ENCODE results near the gene MATK. TPM values are rescaled to one million over a fixed set of nuclear protein-coding genes. Genes with fewer than 3 reads are reported as not detected.

MATK gene
- total and polyA plus RNA-seq, 2 donors (not counting 1 experiment from before 2014, with no cell fraction given), result 1.3 to 8.2 TPM

GRCh38 chr19:3761382-3762129, 24.6 kb downstream of the MATK start, which contains the start of gene APBA3:
APBA3 (minus strand) TSS chr19:3761692; CDS start chr19:3760264, 1,428 bp downstream.
- 3% methylated on average over 43 of the region's 45 CpGs for WGBS (ENCODE audit: insufficient coverage)
- peak; percentile 52 for ATAC-seq (ENCODE audit: low read depth)

More at GRCh38 chr19:3761382-3762129, 24.6 kb downstream of the MATK start, which contains the start of gene APBA3:
- H3K9me3 ChIP-seq (ENCODE audit: control extremely low read depth in 1 of 3, control insufficient read depth in 2 of 3, insufficient read depth in 1 of 3, low read length in 2 of 3), result peaks cover 0 to 3% (median 0%) of the 10 kb centered on the region in 3 donors
- CTCF ChIA-PET, result interaction anchor here (0.7 to 2.9 kb wide), 16 partner anchors 13 to 963 kb away, joined by 3 to 15 read pairs (median 3); partner anchors contain the start of gene PIP5K1C
- peak within 1 kb of the TSS; percentile 95 for H3K4me2 ChIP-seq (replicated peaks; ENCODE audit: low read depth, low read length, poor library complexity, severe bottlenecking)
- peak; percentile 75 for TF ChIP-seq CTCF (IDR thresholded peaks at IDR 0.05)
- no peak for TF ChIP-seq EZH2 (IDR thresholded peaks at IDR 0.05; ENCODE audit: borderline replicate concordance, insufficient read depth, low read depth, low read length, poor library complexity, severe bottlenecking)
- peaks cover 0 to 23% of the 10 kb centered on the region in 2 experiments for H3K36me3 ChIP-seq (replicated peaks in 1 of 2; ENCODE audit: control extremely low read depth in 1 of 2, control insufficient read depth in 1 of 2, extremely low read depth in 1 of 2, insufficient read depth in 2 of 2, low read length in 1 of 2)
- intact Hi-C loops (cut with micrococcal nuclease), result loop anchor here (1.0 to 10.0 kb wide), 10 partner anchors 40 to 1923 kb away; partner anchors contain the start of genes CHAF1A, DPP9, EEF2 and FZR1
- peak within 1 kb of the TSS; percentile 86 to 99 (median 97) for H3K4me3 ChIP-seq (ENCODE audit: control extremely low read depth in 1 of 5, extremely low read depth in 1 of 5, insufficient read depth in 1 of 5, low read depth in 2 of 5, low read length in 4 of 5)
- Mint-ChIP-seq H3K27ac (peak within 1 kb of the TSS; percentile 100), H3K4me1 (peaks cover 39% of the 10 kb centered on the region), H3K4me3 (peak within 1 kb of the TSS; percentile 99), H3K9me3 (ENCODE audit: insufficient read depth) (no peaks in the 10 kb centered on the region), H3K27me3 (no peaks in the 10 kb centered on the region)
- peak within 1 kb of the TSS; percentile 100 for H3K27ac ChIP-seq (ENCODE audit: low read length in 2 of 2)
- no peaks in the 10 kb centered on the region for H3K27me3 ChIP-seq (replicated peaks in 1 of 4; ENCODE audit: control extremely low read depth in 1 of 4, control insufficient read depth in 3 of 4, insufficient read depth in 4 of 4, low read length in 3 of 4)
- H3K4me1 ChIP-seq (ENCODE audit: control insufficient read depth in 2 of 2, insufficient read depth in 2 of 2, low read length in 2 of 2), result peaks cover 25 to 35% of the 10 kb centered on the region in 2 donors
- POLR2A ChIA-PET, result interaction anchor here (0.5 to 2.2 kb wide), 7 partner anchors 50 to 1925 kb away, joined by 3 to 14 read pairs (median 7); partner anchors contain the start of gene EEF2
- peaks cover 16% of the 10 kb centered on the region for H4K20me1 ChIP-seq (ENCODE audit: control insufficient read depth, insufficient read depth, low read length, poor library complexity, severe bottlenecking)
- peaks cover 54% of the 10 kb centered on the region for H3K79me2 ChIP-seq (ENCODE audit: control insufficient read depth, insufficient read depth, low read length)
- peak within 1 kb of the TSS; percentile 100 for H3K9ac ChIP-seq (ENCODE audit: low read length)
- peak; percentile 96 for DNase-seq
- H2AFZ ChIP-seq (ENCODE audit: insufficient read depth, low read depth, low read length, poor library complexity, severe bottlenecking), result peak within 1 kb of the TSS; percentile 85

All from B cell (primary cell).